Jurkat, Clone E6-1 (cell line): Measurements from ENCODE around the gene GPR89B.
A peak's percentile ranks its signal among the peaks of the same experiment; 100 is the strongest.
"Not testable (repeated sequence)": the region's sequence is repeated elsewhere in the genome, so short reads cannot be mapped to it uniquely, and the experiment has no call there.

Experiments
- DNase-seq: peaks from one replicate; pipeline ENCODE4 v3.0.0-alpha.2; 2011; ENCODE audit warnings: low read depth, low spot score
- H3K4me3 ChIP-seq: 2 replicates; pipeline ENCODE4 v1.5.1; 2011; ENCODE audit warnings: mild to moderate bottlenecking, low read length, control low read depth, moderate library complexity

GPR89B gene

GRCh38 chr1:147927689-147928088 lies 531 bp upstream of the GPR89B start:
- DNase-seq = not testable (repeated sequence)

GRCh38 chr1:147931137-147931536 lies 2.9 kb downstream of the GPR89B start:
- not testable (repeated sequence) for DNase-seq, H3K4me3 ChIP-seq

More at GRCh38 chr1:147927689-147928088, 531 bp upstream of the GPR89B start:
- not testable (repeated sequence) for H3K4me3 ChIP-seq

GRCh38 chr1:147935296-147935695 lies 7.1 kb downstream of the GPR89B start:
- not testable (repeated sequence) for DNase-seq, H3K4me3 ChIP-seq

GRCh38 chr1:147940456-147940855 lies 12.2 kb downstream of the GPR89B start:
- H3K4me3 ChIP-seq, DNase-seq: not testable (repeated sequence)

GRCh38 chr1:147942563-147942962 lies 14.3 kb downstream of the GPR89B start:
- not testable (repeated sequence) for H3K4me3 ChIP-seq

GRCh38 chr1:147949517-147949916 lies 21.3 kb downstream of the GPR89B start:
- not testable (repeated sequence) for DNase-seq, H3K4me3 ChIP-seq

More at GRCh38 chr1:147942563-147942962, 14.3 kb downstream of the GPR89B start:
- not testable (repeated sequence) for DNase-seq

- H3K4me3 ChIP-seq, DNase-seq: not testable (repeated sequence)
These were observed 30.7 kb downstream of the GPR89B start for GRCh38 chr1:147958906-147959305.

- H3K4me3 ChIP-seq, DNase-seq: not testable (repeated sequence)
These were observed 31.5 kb downstream of the GPR89B start for GRCh38 chr1:147959680-147960079.

GRCh38 chr1:147964575-147964974 lies 36.4 kb downstream of the GPR89B start:
- DNase-seq = not testable (repeated sequence)

GRCh38 chr1:147966657-147967056 lies 38.4 kb downstream of the GPR89B start:
- DNase-seq, H3K4me3 ChIP-seq: not testable (repeated sequence)

More at GRCh38 chr1:147964575-147964974, 36.4 kb downstream of the GPR89B start:
- H3K4me3 ChIP-seq = not testable (repeated sequence)

- not testable (repeated sequence) for DNase-seq
These were observed 50.9 kb downstream of the GPR89B start for GRCh38 chr1:147978896-147979651.

GRCh38 chr1:147985374-147985773 lies 57.2 kb downstream of the GPR89B start:
- DNase-seq = peak; percentile 52
- not testable (repeated sequence) for H3K4me3 ChIP-seq

More at GRCh38 chr1:147978896-147979651, 50.9 kb downstream of the GPR89B start:
- not testable (repeated sequence) for H3K4me3 ChIP-seq

GRCh38 chr1:147987893-147988292 lies 59.7 kb downstream of the GPR89B start:
- not testable (repeated sequence) for H3K4me3 ChIP-seq, DNase-seq

- not testable (repeated sequence) for DNase-seq, H3K4me3 ChIP-seq
These were observed 64.7 kb downstream of the GPR89B start for GRCh38 chr1:147992916-147993315.

- H3K4me3 ChIP-seq, DNase-seq: not testable (repeated sequence)
These were observed 65.2 kb downstream of the GPR89B start for GRCh38 chr1:147993400-147993799.

GRCh38 chr1:147993825-147994615 lies 65.8 kb downstream of the GPR89B start:
- not testable (repeated sequence) for H3K4me3 ChIP-seq, DNase-seq

- not testable (repeated sequence) for DNase-seq, H3K4me3 ChIP-seq
These were observed 67.9 kb downstream of the GPR89B start for GRCh38 chr1:147996088-147996487.

GRCh38 chr1:148007724-148008123 lies 79.5 kb downstream of the GPR89B start:
- not testable (repeated sequence) for DNase-seq, H3K4me3 ChIP-seq

- no peak for DNase-seq
- no peak overlapping the region for H3K4me3 ChIP-seq
These were observed 82.3 kb downstream of the GPR89B start for GRCh38 chr1:148010527-148010926.
